Naive thymus-derived CD4-positive, alpha-beta T cell (primary cell): ENCODE results near the gene ZNF789. TPM values are rescaled to one million over a fixed set of nuclear protein-coding genes. Genes with fewer than 3 reads are reported as not detected.
"Not testable (repeated sequence)": the region's sequence is repeated elsewhere in the genome, so short reads cannot be mapped to it uniquely, and the experiment has no call there.

Experiments
- ATAC-seq: fragments of 150-1000 bp; cut with Tn5 transposase; 2 replicates; pipeline ENCODE4 v1.10.0; 2021; ENCODE audit warnings: mild to moderate bottlenecking, moderate library complexity
- CTCF ChIA-PET: fragments of 350-600 bp; sonication (Branson Sonifier 250); formaldehyde crosslinking; loops from one replicate; lab custom pipeline; 2021; ENCODE audit warnings: antibody characterized with exemption; lab: Charles Lee
- POLR2A ChIA-PET: fragments of 350-600 bp; sonication (Branson Sonifier 250); formaldehyde crosslinking; loops from one replicate; lab custom pipeline; 2021; ENCODE audit warnings: antibody characterized with exemption, inconsistent platforms; lab: Charles Lee
- DNase-seq, 9 donors: peaks; one replicate each; pipeline versions ENCODE4 v3.0.0 to v3.0.0-alpha.2; 2020 to 2022; ENCODE audit warnings: mixed read lengths in 1 of 9
- H3K27ac ChIP-seq: one replicate; pipeline ENCODE4 v1.7.0; 2013; ENCODE audit warnings: mild to moderate bottlenecking, low read depth, low read length, moderate library complexity
- H3K27me3 ChIP-seq, 2 donors: one replicate each; pipeline ENCODE4 v1.7.0; 2013; ENCODE audit warnings: low read length in 2 of 2, mild to moderate bottlenecking in 2 of 2, moderate library complexity in 2 of 2; ENCODE audit not compliant: control insufficient read depth in 2 of 2, insufficient read depth in 2 of 2
- H3K36me3 ChIP-seq, 3 experiments: 1 replicate in 2 of 3; 2 replicates in 1 of 3; pipeline ENCODE4 v1.7.0; 2013; ENCODE audit warnings: low read length in 3 of 3, mild to moderate bottlenecking in 3 of 3, moderate library complexity in 1 of 3; ENCODE audit not compliant: insufficient read depth in 3 of 3, control insufficient read depth in 2 of 3
- H3K4me1 ChIP-seq, 2 donors: one replicate each; pipeline ENCODE4 v1.7.0; 2013; ENCODE audit warnings: low read length in 2 of 2, mild to moderate bottlenecking in 2 of 2, moderate library complexity in 1 of 2; ENCODE audit not compliant: control insufficient read depth in 2 of 2, insufficient read depth in 2 of 2
- H3K4me3 ChIP-seq: 2 replicates; pipeline ENCODE4 v1.7.0; 2013; ENCODE audit warnings: mild to moderate bottlenecking, low read length
- H3K9me3 ChIP-seq, 3 experiments: 1 replicate in 2 of 3; 2 replicates in 1 of 3; pipeline ENCODE4 v1.7.0; 2013; ENCODE audit warnings: low read length in 3 of 3; ENCODE audit not compliant: control insufficient read depth in 2 of 3
- H3K27ac Mint-ChIP-seq, 9 donors: one replicate each; pipeline ENCODE4 v1.8.0; 2020 to 2022; ENCODE audit warnings: mixed read lengths in 9 of 9, mild to moderate bottlenecking in 8 of 9, moderate library complexity in 5 of 9, inconsistent platforms in 2 of 9
- H3K27me3 Mint-ChIP-seq, 5 donors: one replicate each; pipeline ENCODE4 v1.8.0; 2021 to 2022; ENCODE audit warnings: mixed read lengths in 5 of 5, mild to moderate bottlenecking in 1 of 5
- H3K36me3 Mint-ChIP-seq, 5 donors: one replicate each; pipeline ENCODE4 v1.8.0; 2020 to 2022; ENCODE audit warnings: mixed read lengths in 5 of 5, mild to moderate bottlenecking in 3 of 5, inconsistent platforms in 1 of 5
- H3K4me1 Mint-ChIP-seq, 7 donors: one replicate each; pipeline ENCODE4 v1.8.0; 2020 to 2022; ENCODE audit warnings: mixed read lengths in 7 of 7, mild to moderate bottlenecking in 3 of 7, inconsistent platforms in 1 of 7
- H3K4me3 Mint-ChIP-seq, 10 donors: one replicate each; pipeline ENCODE4 v1.8.0; 2020 to 2022; ENCODE audit warnings: mild to moderate bottlenecking in 10 of 10, mixed read lengths in 10 of 10, moderate library complexity in 6 of 10, inconsistent platforms in 2 of 10
- H3K9me3 Mint-ChIP-seq, 11 donors: one replicate each; pipeline ENCODE4 v1.8.0; 2020 to 2022; ENCODE audit warnings: mixed read lengths in 11 of 11, mild to moderate bottlenecking in 4 of 11, inconsistent platforms in 1 of 11, moderate library complexity in 1 of 11
- intact Hi-C, 2 donors: fragments of 100-400 bp; cut with micrococcal nuclease; formaldehyde crosslinking; loops; one replicate each; pipeline ENCODE4 v1.15.1; 2023
- polyA plus RNA-seq, 2 donors: library from polyadenylated mRNA; unstranded; fragments of 300-500 nt; fragmentation: Illumina TruSeq; gene quantifications; one replicate each; pipeline ENCODE4 v1.2.3, GENCODE V29; 2021
- total RNA-seq, 6 experiments: library from RNA in 5 of 6; stranded (reverse) in 5 of 6; gene quantifications; 1 replicate in 5 of 6; 2 replicates in 1 of 6; pipeline ENCODE4 v1.2.3 and lab custom pipeline; 2021 to 2026

ZNF789 gene
- total RNA-seq (10 to 100 TPM; 17.4 to 28.0 (median 27.3) TPM), polyA plus RNA-seq (10 to 100 TPM in 1 of 2 donors, 1 to 10 TPM in 1; 9.5 to 10.6 TPM), total RNA-seq (lab: John Stamatoyannopoulos, UW) (21.0 reads per million, percentile 51 among the genes with 10 or more reads in this experiment)

DNA sequence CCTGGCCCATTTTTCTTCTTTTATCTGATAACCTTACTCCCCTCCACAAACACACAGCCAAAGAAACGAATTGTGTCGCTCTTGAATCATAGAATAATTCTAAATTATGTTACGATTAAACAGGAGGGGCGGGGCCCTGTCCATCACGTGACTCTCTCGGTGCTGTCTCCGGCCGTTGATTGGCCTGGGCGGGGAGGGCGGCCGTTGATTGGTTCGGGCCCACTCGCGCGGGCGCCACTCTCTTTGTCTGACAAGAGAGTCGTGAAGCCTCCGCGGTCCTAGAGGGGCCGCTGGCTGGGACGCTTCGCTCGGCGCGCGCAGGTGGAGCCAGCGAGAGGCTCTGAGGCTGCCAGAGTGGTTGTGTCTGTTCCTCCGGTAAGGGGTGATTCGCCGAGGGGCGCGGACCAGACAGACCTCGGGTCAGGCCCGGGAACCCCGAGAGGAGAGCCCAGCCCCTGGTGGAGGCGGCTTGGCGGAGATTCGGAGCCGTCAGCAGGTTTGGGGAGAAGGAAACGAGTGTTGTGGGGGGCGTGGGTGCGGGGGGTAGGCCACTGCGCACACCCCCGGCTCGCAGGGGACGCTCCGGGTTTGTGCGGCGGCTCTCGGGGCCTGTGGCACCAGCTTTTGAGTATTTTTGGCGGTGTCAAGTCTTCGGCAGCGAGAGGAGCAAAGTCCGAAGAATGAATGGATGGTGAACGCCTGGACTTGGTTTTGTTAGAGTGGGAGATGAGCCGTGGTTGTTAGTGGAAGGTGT lies at the start of gene ZNF789:
Gene ZNF789, plus strand, starts transcription at position 330 of the 754 bp plus-strand sequence. CDS start 3,567 bp downstream, outside the sequence.
- no peaks in the 10 kb centered on the region for H3K9me3 ChIP-seq
- CTCF ChIA-PET: no interaction called here
- peaks cover 8 to 15% of the 10 kb centered on the region in 2 donors for H3K4me1 ChIP-seq
- POLR2A ChIA-PET: interaction anchor here (0.7 to 2.2 kb wide), 8 partner anchors 9 to 1773 kb away, joined by 3 to 18 read pairs (median 8); partner anchors contain the start of genes BUD31, PDAP1, ZKSCAN5 and ZNF394
- H3K27ac Mint-ChIP-seq: peak within 1 kb of the TSS; percentile 87 to 98 (median 95)
- H3K27me3 Mint-ChIP-seq: peaks cover 0 to 5% (median 0%) of the 10 kb centered on the region in 5 donors
- peak; percentile 90 to 98 (median 95) for DNase-seq
- ATAC-seq: peak; percentile 99
- peak within 1 kb of the TSS; percentile 86 for H3K4me3 ChIP-seq
- peak within 1 kb of the TSS; percentile 94 to 99 (median 98) for H3K4me3 Mint-ChIP-seq
- intact Hi-C loops: loop anchor here (1.0 to 10.0 kb wide), 14 partner anchors 7 to 952 kb away; partner anchors contain the start of genes BUD31 (in 2 of the 2), PDAP1 (in 2 of the 2), ZKSCAN5 (in 2 of the 2) and ZNF394 (in 2 of the 2)
- H3K4me1 Mint-ChIP-seq: peaks cover 23 to 49% (median 35%) of the 10 kb centered on the region in 7 donors
- H3K36me3 Mint-ChIP-seq: peaks cover 0 to 12% (median 4%) of the 10 kb centered on the region in 5 donors
- H3K27ac ChIP-seq: peak within 1 kb of the TSS; percentile 82
- no peaks in the 10 kb centered on the region for H3K27me3 ChIP-seq
- H3K9me3 Mint-ChIP-seq: no peaks in the 10 kb centered on the region
- H3K36me3 ChIP-seq: peaks cover 0 to 8% (median 0%) of the 10 kb centered on the region in 3 experiments

DNA sequence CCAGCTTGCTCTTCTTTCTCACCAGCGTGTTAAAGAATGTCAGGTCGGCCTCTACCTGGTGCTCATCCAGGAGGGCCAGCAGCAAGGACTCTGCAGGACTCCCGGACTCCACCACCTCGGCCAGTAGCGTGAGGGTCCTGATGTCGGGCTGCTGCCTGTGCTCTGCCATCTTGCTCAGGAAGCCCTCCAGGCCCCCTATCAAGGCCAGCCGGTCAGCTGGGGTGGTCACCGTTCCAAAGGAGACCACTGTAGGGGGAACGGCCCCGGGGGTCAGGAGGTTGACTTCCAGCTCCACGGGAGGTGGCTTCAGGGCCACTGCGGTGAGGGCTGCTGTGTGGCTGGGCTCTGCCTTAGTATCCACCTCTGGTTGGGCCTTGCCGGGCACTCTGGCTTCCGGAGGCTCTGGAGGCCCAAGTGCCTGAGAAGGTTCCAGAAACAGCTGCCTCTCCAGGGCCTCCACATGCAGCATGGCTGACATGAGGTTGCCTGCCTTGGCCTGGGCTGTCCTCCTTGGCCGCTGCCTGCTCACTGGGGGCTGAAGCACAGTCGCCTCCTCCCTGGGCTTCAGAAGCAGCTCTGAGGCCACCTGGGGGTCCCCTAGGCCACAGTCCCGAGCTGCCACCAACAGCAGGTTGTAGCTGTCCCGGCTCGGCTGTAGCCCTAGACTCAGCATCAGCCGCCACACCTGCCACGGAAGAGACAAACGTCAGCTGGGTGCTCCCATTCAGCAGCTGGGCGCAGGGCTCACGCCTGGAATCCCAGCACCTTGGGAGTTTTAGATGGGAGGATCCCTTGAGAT lies 47.6 kb upstream of the ZNF789 start:
- ChIA-PET CTCF (no interaction called here), POLR2A (no interaction called here)
- Histone ChIP-seq H3K9me3 (no peaks in the 10 kb centered on the region), H3K36me3 (peaks cover 0 to 65% (median 0%) of the 10 kb centered on the region in 3 experiments), H3K27ac (no peak overlapping the region), H3K27me3 (no peaks in the 10 kb centered on the region), H3K4me1 (peaks cover 0 to 9% of the 10 kb centered on the region in 2 donors), H3K4me3 (no peak overlapping the region)
- Mint-ChIP-seq H3K36me3 (peaks cover 0 to 7% (median 0%) of the 10 kb centered on the region in 5 donors), H3K4me1 (peaks cover 0 to 8% (median 5%) of the 10 kb centered on the region in 7 donors), H3K9me3 (peaks cover 0 to 1% (median 0%) of the 10 kb centered on the region in 11 donors), H3K4me3 (no peak overlapping the region), H3K27ac (no peak overlapping the region), H3K27me3 (no peaks in the 10 kb centered on the region)
- ATAC-seq: no peak
- DNase-seq: no peak
- intact Hi-C loops: no loop called here

DNA sequence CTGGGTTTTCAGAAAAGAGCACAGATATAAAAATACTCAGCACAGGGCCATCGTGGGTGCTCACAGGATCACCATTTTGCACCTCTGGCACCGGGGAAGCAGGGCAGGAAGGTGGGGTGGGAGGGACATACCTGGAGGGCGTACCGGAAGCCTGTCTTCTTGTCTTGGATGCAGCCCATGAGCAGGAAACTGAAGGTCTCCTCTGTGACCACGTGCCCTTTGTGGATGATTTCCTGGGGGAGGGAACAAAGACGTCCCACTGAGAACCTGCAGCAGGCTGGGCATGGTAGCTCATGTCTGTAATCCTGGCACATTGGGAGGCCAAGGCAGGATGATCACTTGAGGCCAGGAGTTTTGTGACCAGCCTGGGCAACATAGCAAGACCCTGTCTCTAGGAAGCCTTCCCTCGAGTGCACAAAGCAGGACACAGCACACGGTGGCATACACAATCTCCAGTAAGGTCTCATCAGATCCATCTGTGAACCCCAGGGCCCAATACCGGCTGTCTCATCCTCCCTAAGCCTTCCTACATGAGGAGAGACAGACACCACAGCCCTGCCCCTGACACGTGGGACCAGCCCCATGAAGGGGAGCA lies 43.6 kb upstream of the ZNF789 start:
- POLR2A ChIA-PET: no interaction called here
- intact Hi-C loops: no loop called here
- Mint-ChIP-seq H3K36me3 (peaks cover 0 to 4% (median 2%) of the 10 kb centered on the region in 5 donors), H3K4me3 (peak overlapping the region in 3 of 10 donors; percentile 15 to 49 (median 19)), H3K27ac (peak overlapping the region in 5 of 9 donors; percentile 54 to 82 (median 72)), H3K4me1 (peaks cover 0 to 8% (median 6%) of the 10 kb centered on the region in 7 donors), H3K27me3 (no peaks in the 10 kb centered on the region), H3K9me3 (no peaks in the 10 kb centered on the region)
- no peaks in the 10 kb centered on the region for H3K9me3 ChIP-seq
- ATAC-seq (peak; percentile 38), DNase-seq (peak in 7 of 9 donors; percentile 18 to 52 (median 31))
- H3K36me3 ChIP-seq: peaks cover 0 to 60% (median 5%) of the 10 kb centered on the region in 3 experiments
- no peak overlapping the region for H3K4me3 ChIP-seq
- CTCF ChIA-PET: no interaction called here
- H3K27me3 ChIP-seq: no peaks in the 10 kb centered on the region
- H3K27ac ChIP-seq: peak overlapping the region; percentile 29
- H3K4me1 ChIP-seq: peaks cover 0 to 9% of the 10 kb centered on the region in 2 donors

DNA sequence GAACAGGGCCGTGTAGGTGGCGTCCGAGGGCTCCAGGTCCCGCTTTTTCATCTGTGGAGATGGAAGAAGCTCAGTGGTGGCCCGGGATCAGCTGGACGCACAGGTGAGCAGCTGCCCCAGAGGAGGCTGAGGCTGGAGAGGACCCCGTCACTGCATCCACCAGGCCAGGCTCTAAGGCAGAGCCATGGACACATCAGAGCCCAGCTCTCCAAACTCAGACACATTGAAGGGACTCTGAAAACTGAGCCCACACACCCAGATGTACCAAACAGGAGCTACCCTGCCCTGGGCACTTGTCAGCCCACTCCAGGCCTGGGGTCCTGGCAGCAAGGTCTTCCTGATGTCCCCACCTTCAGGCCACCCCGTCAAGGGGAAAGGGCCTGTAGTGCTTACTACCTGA lies 42.9 kb upstream of the ZNF789 start:
- Histone ChIP-seq H3K27ac (no peak overlapping the region), H3K36me3 (peaks cover 0 to 59% (median 5%) of the 10 kb centered on the region in 3 experiments), H3K9me3 (no peaks in the 10 kb centered on the region), H3K27me3 (no peaks in the 10 kb centered on the region), H3K4me1 (peaks cover 0 to 9% of the 10 kb centered on the region in 2 donors), H3K4me3 (no peak overlapping the region)
- Mint-ChIP-seq H3K4me3 (no peak overlapping the region), H3K27ac (no peak overlapping the region), H3K36me3 (peaks cover 0 to 4% (median 2%) of the 10 kb centered on the region in 5 donors), H3K9me3 (no peaks in the 10 kb centered on the region), H3K27me3 (no peaks in the 10 kb centered on the region), H3K4me1 (peaks cover 0 to 8% (median 6%) of the 10 kb centered on the region in 7 donors)
- intact Hi-C loops: no loop called here
- CTCF ChIA-PET: no interaction called here
- no peak for ATAC-seq
- POLR2A ChIA-PET: interaction anchor here (0.5 kb wide), 1 partner anchor 285 kb away, joined by 3 read pairs; no protein-coding TSS in a partner anchor
- no peak for DNase-seq

DNA sequence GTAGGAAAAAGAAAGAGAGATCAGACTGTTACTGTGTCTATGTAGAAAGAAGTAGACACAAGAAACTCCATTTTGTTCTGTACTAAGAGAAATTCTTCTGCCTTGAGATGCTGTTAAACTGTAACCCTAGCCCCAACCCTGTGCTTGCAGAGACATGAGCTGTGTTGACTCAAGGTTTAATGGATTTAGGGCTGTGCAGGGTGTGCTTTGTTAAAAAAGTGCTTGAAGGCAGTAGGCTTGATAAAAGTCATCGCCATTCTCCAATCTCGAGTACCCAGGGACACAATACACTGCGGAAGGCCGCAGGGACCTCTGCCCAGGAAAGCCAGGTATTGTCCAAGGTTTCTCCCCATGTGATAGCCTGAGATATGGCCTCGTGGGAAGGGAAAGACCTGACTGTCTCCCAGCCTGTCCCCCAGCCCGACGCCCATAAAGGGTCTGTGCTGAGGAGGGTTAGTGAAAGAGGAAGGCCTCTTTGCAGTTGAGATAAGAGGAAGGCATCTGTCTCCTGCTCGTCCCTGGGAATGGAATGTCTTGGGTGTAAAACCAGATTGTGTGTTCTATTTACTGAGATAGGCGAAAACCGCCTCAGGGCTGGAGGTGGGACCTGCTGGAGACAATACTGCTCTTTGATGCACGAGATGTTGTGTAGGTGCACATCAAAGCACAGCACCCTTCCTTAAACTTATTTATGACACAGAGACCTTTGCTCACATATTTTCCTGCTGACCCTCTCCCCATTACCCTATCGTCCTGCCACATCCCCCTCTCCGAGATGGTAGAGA lies 40.7 kb upstream of the ZNF789 start:
- H3K27me3 ChIP-seq, H3K27ac ChIP-seq, POLR2A ChIA-PET, CTCF ChIA-PET, DNase-seq, H3K27me3 Mint-ChIP-seq, H3K4me1 ChIP-seq, H3K9me3 Mint-ChIP-seq, H3K4me3 ChIP-seq, ATAC-seq, H3K36me3 Mint-ChIP-seq, H3K9me3 ChIP-seq, intact Hi-C loops: not testable (repeated sequence)
- peak overlapping the region in 1 of 9 donors; percentile 63 for H3K27ac Mint-ChIP-seq
- peak overlapping the region in 1 of 10 donors; percentile 53 for H3K4me3 Mint-ChIP-seq
- peaks cover 0 to 54% (median 5%) of the 10 kb centered on the region in 3 experiments for H3K36me3 ChIP-seq
- H3K4me1 Mint-ChIP-seq: peaks cover 0 to 11% (median 6%) of the 10 kb centered on the region in 7 donors
